ENCODE data around the gene RAB35.

The RAB35 gene

GRCh38 chr12:120103044-120103338 lies 13.6 kb downstream of the RAB35 start:
- no peak overlapping the region for H3K4me3 ChIP-seq (ENCODE audit: low read length)
- TF ChIP-seq ZNF274 (IDR thresholded peaks at IDR 0.05; ENCODE audit: low read depth, low read length): no peak

GRCh38 chr12:120102189-120103043 lies 14.1 kb downstream of the RAB35 start:
- H3K4me3 ChIP-seq (ENCODE audit: low read length): no peak overlapping the region
- TF ChIP-seq ZNF274 (IDR thresholded peaks at IDR 0.05; ENCODE audit: low read depth, low read length): no peak

- TF ChIP-seq ZNF274 (IDR thresholded peaks at IDR 0.05; ENCODE audit: low read depth, low read length): no peak
- H3K4me3 ChIP-seq (ENCODE audit: low read length): no peak overlapping the region
Observed at GRCh38 chr12:120101617-120102016, 14.9 kb downstream of the RAB35 start.

- no peak for TF ChIP-seq ZNF274 (IDR thresholded peaks at IDR 0.05; ENCODE audit: low read depth, low read length)
- H3K4me3 ChIP-seq (ENCODE audit: low read length): no peak overlapping the region
Observed at GRCh38 chr12:120101182-120101581, 15.4 kb downstream of the RAB35 start.

GRCh38 chr12:120100630-120101029 lies 15.9 kb downstream of the RAB35 start:
- no peak for TF ChIP-seq ZNF274 (IDR thresholded peaks at IDR 0.05; ENCODE audit: low read depth, low read length)
- no peak overlapping the region for H3K4me3 ChIP-seq (ENCODE audit: low read length)

GRCh38 chr12:120099738-120100137 lies 16.8 kb downstream of the RAB35 start:
- no peak for TF ChIP-seq ZNF274 (IDR thresholded peaks at IDR 0.05; ENCODE audit: low read depth, low read length)
- H3K4me3 ChIP-seq (ENCODE audit: low read length): no peak overlapping the region

GRCh38 chr12:120098756-120099470 lies 17.6 kb downstream of the RAB35 start:
- TF ChIP-seq ZNF274 (IDR thresholded peaks at IDR 0.05; ENCODE audit: low read depth, low read length): no peak
- H3K4me3 ChIP-seq (ENCODE audit: low read length): no peak overlapping the region

GRCh38 chr12:120096671-120097202 lies 19.8 kb downstream of the RAB35 start:
- TF ChIP-seq ZNF274 (IDR thresholded peaks at IDR 0.05; ENCODE audit: low read depth, low read length): no peak
- H3K4me3 ChIP-seq (ENCODE audit: low read length): no peak overlapping the region

- no peak for TF ChIP-seq ZNF274 (IDR thresholded peaks at IDR 0.05; ENCODE audit: low read depth, low read length)
- H3K4me3 ChIP-seq (ENCODE audit: low read length): no peak overlapping the region
Observed at GRCh38 chr12:120095736-120096135, 20.8 kb downstream of the RAB35 start.

GRCh38 chr12:120095331-120095730 lies 21.2 kb downstream of the RAB35 start:
- H3K4me3 ChIP-seq (ENCODE audit: low read length): no peak overlapping the region
- TF ChIP-seq ZNF274 (IDR thresholded peaks at IDR 0.05; ENCODE audit: low read depth, low read length): no peak

- H3K4me3 ChIP-seq (ENCODE audit: low read length): no peak overlapping the region
- no peak for TF ChIP-seq ZNF274 (IDR thresholded peaks at IDR 0.05; ENCODE audit: low read depth, low read length)
Observed at GRCh38 chr12:120094485-120094884, 22.1 kb downstream of the RAB35 start.

GRCh38 chr12:120093592-120094355 lies 22.8 kb downstream of the RAB35 start:
- H3K4me3 ChIP-seq (ENCODE audit: low read length): no peak overlapping the region
- no peak for TF ChIP-seq ZNF274 (IDR thresholded peaks at IDR 0.05; ENCODE audit: low read depth, low read length)

- TF ChIP-seq ZNF274 (IDR thresholded peaks at IDR 0.05; ENCODE audit: low read depth, low read length): no peak
- no peak overlapping the region for H3K4me3 ChIP-seq (ENCODE audit: low read length)
Observed at GRCh38 chr12:120093336-120093591, 23.3 kb downstream of the RAB35 start.

- no peak for TF ChIP-seq ZNF274 (IDR thresholded peaks at IDR 0.05; ENCODE audit: low read depth, low read length)
Observed at GRCh38 chr12:120092551-120093335, 23.8 kb downstream of the RAB35 start.

More at GRCh38 chr12:120092551-120093335, 23.8 kb downstream of the RAB35 start:
- H3K4me3 ChIP-seq (ENCODE audit: low read length): no peak overlapping the region
